Rectal smooth muscle tissue (tissue), 1 donor: ENCODE results near the gene AMY1A.
"Not testable (repeated sequence)": the region's sequence is repeated elsewhere in the genome, so short reads cannot be mapped to it uniquely, and the experiment has no call there.

Experiments used
- H3K27ac ChIP-seq: one replicate; pipeline ENCODE4 v1.7.0; 2013; ENCODE audit warnings: low read depth, low read length, inconsistent platforms
- H3K27me3 ChIP-seq: one replicate; pipeline ENCODE4 v1.7.0; 2013; ENCODE audit warnings: low read length; ENCODE audit not compliant: control insufficient read depth, insufficient read depth
- H3K36me3 ChIP-seq: one replicate; pipeline ENCODE4 v1.7.0; 2013; ENCODE audit warnings: low read length; ENCODE audit not compliant: control insufficient read depth, insufficient read depth
- H3K4me1 ChIP-seq: one replicate; pipeline ENCODE4 v1.7.0; 2013; ENCODE audit warnings: low read length; ENCODE audit not compliant: control insufficient read depth, insufficient read depth
- H3K4me3 ChIP-seq: one replicate; pipeline ENCODE4 v1.7.0; 2013; ENCODE audit warnings: low read length
- H3K9ac ChIP-seq: one replicate; pipeline ENCODE4 v1.7.0; 2013; ENCODE audit warnings: low read length

AMY1A gene

GRCh38 chr1:103701256-103701655 lies 45.7 kb downstream of the AMY1A start:
- not testable (repeated sequence) for H3K27me3 ChIP-seq, H3K4me3 ChIP-seq, H3K36me3 ChIP-seq, H3K4me1 ChIP-seq, H3K9ac ChIP-seq, H3K27ac ChIP-seq

- H3K27me3 ChIP-seq, H3K9ac ChIP-seq, H3K4me3 ChIP-seq, H3K4me1 ChIP-seq, H3K27ac ChIP-seq, H3K36me3 ChIP-seq: not testable (repeated sequence)
These were observed 52.1 kb downstream of the AMY1A start for GRCh38 chr1:103707670-103708069.

- not testable (repeated sequence) for H3K27me3 ChIP-seq, H3K36me3 ChIP-seq, H3K9ac ChIP-seq, H3K4me1 ChIP-seq, H3K27ac ChIP-seq, H3K4me3 ChIP-seq
These were observed 54.8 kb downstream of the AMY1A start for GRCh38 chr1:103710381-103710780.
